HG02981 (cell line): Measurements from ENCODE around the gene VAT1L.
"Not testable (repeated sequence)": the region's sequence is repeated elsewhere in the genome, so short reads cannot be mapped to it uniquely, and the experiment has no call there.

ENCODE experiments used
- ATAC-seq: cut with Tn5 transposase; IDR thresholded peaks from one replicate; pipeline ENCODE4 v1.9.1; 2021; ENCODE audit warnings: mild to moderate bottlenecking, moderate library complexity; ENCODE audit not compliant: unreplicated experiment

VAT1L gene

GRCh38 chr16:77987810-77988209, 199.4 kb downstream of the VAT1L start:
- ATAC-seq, result no peak

DNA sequence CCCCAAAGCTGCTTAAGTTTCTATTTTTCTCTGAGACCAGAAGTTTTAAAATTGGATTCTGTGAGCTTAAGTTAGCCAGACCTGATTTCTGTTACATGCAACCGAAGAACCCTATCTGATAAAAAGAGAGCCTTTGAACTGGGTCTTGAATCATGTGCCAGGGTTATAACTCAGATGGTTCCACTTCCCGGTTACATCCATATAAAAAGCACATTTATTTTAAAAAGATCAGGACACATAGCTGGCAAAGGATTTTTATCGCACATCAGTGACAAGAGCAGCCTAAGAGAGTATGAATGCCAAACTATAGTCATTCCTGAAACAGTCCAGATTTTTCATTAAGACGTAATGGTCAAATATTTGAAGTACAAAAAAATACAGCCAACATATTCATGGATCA, 201.5 kb downstream of the VAT1L start:
- no peak for ATAC-seq

DNA sequence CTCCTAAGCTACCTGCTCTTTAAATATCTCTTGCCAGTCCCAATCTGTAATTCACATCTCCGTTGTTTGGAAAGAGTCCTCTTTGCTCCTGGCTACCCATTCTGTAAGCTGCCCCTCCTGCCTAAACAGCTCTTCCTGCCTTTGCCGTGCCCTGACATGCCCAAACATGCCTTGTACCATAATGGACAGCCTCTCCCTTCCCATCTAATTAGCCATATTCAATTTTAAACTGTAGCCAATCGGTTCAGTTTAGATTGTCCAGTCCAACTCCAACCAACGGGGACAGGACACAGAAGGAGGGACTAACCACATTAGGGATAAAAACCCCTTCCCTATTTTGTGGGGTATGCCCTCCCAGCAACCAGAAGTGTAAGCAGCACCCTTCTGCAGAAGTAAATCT, 203.3 kb downstream of the VAT1L start:
- no peak for ATAC-seq

DNA sequence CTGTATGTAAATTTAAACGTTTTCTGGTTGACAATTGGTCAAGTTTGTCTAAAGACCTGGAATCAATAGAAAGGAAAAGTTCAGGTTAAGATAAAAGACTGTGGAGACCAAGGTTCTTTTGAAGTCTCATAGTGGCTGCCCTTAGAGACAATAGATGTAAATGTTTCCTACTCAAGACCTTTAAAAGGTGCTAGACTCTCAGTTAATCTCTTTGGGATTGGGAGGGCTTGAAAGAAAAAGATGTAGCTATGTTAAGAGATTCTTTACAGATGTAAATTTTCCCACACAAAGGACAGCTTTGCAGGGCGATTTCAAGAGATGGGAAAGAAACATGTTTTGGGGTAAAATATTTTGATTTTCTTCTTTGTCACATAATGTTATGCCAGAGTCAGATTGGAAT, 204.0 kb downstream of the VAT1L start:
- not testable (repeated sequence) for ATAC-seq

- ATAC-seq, result no peak
These were observed 205.0 kb downstream of the VAT1L start for GRCh38 chr16:77993111-77993985.

- no peak for ATAC-seq
These were observed 207.6 kb downstream of the VAT1L start for GRCh38 chr16:77995843-77996455.

GRCh38 chr16:77998350-77999023, 210.1 kb downstream of the VAT1L start:
- ATAC-seq, result no peak

DNA sequence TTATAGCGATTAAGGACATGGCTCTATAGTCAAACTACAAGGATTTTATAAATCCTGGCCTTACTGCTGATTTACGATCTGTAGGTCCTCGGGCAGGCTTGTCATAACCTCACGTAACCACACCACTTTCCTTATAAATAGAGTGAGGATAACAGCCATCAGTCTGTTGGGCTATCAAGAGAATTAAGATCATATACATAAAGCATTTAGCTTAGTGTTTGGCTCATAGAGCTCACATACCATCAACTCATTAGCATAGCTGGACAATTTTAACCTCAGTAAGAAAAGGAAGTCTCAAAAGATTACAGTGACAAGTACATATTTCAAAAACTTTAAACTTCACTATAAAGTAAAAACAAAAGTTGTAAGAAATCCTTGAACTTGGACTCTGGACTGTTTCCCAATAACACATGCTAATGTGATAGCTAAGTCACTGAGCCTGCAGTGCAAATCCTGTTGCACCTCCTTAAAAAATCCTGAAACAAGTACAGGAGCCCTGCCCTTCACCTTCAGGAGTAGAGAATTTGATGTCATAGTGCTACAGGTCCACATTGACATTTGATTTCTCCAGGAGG, 213.2 kb downstream of the VAT1L start:
- ATAC-seq, result no peak

DNA sequence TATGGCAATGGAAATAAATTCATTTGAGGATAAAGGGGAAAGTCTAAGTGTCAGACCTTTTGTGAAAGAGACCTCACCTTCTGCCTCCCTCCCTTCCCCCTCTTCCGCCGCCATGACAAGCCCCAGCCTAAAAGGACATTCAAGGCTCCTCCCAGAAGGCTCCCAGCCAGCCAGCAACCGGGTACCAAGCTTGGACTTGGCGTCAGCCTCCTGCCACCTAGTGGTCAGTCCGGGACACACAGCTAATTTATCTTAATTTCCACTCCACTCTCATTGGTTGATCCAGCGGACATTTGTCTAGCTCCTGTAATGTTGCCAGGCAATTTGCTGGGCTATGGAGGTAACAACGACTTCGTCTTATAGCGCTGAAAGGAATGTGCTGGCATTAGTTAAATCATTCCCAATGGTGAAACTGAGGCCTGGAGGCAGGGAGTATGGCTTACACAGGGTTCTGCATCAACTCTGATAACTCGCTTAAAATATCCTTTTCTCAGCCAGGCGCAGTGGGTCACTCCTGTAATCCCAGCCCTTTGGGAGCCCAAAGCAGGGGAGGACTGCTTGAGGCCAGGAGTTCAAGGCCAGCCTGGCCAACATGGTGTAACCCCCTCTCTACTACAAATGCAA, 214.7 kb downstream of the VAT1L start:
- peak; percentile 99 for ATAC-seq

GRCh38 chr16:78004517-78004916, 216.2 kb downstream of the VAT1L start:
- ATAC-seq, result no peak

- ATAC-seq, result no peak
These were observed 217.5 kb downstream of the VAT1L start for GRCh38 chr16:78005881-78006280.

DNA sequence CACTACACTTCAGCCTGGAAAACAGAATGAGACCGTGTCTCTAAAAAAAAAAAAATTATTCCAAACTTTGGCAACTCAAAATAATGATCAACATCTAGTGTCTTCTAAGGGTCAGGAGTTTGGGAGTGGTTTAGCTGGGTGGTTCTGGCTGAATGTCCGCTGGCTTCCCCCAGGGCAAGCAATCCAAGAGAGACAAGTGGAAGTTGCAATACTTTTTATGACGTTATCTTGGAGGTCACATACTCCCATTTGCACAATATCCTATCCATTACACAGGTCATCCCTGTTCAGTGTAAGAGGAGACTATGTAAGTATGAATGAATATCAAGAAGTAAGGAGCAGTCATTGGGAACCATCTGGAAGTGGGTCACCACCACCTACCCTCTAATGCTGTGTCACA, 218.8 kb downstream of the VAT1L start:
- no peak for ATAC-seq

- no peak for ATAC-seq
These were observed 234.1 kb downstream of the VAT1L start, which contains the start of gene CLEC3A for GRCh38 chr16:78022347-78023060. Gene CLEC3A, plus strand, starts transcription at chr16:78022548. Its CDS starts 79 bp downstream, at chr16:78022627.

- no peak for ATAC-seq
These were observed 235.8 kb downstream of the VAT1L start for GRCh38 chr16:78024159-78024558.

GRCh38 chr16:78025631-78026030, 237.3 kb downstream of the VAT1L start:
- no peak for ATAC-seq

DNA sequence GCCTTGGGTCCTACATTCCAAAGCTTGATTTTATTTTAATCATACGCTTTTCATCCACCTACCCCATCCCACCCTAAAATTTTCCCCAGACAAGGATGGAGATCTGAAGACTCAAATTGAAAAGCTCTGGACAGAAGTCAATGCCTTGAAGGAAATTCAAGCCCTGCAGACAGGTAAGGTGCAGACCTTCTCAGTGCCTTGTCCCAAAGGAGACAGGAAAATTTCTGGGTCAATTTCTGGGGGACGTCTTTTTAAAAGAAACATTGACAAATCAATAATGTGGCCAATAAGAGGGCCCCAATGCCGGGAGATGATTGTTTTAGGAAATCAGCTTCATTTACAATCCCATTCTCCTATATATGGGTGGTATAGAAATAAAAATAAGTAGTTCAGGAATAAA, 239.7 kb downstream of the VAT1L start:
- no peak for ATAC-seq
